RWPE2 (cell line): ENCODE measurements around the gene ARHGDIG.
"Not testable (repeated sequence)": the region's sequence is repeated elsewhere in the genome, so short reads cannot be mapped to it uniquely, and the experiment has no call there.

ENCODE experiments used
- ATAC-seq: fragments of 200-7000 bp; cut with Tn5 transposase; 3 replicates; pipeline ENCODE4 v1.9.1; 2021; ENCODE audit warnings: low read depth
- DNase-seq: peaks from one replicate; pipeline ENCODE4 v3.0.0-alpha.2; 2020; ENCODE audit warnings: low spot score
- H3K27ac ChIP-seq: fragments of 450-650 bp; 2 replicates; pipeline ENCODE4 v1.5.1; 2017; ENCODE audit warnings: mild to moderate bottlenecking; ENCODE audit not compliant: poor library complexity, severe bottlenecking
- H3K27me3 ChIP-seq: fragments of 250-450 bp; sonication (Bioruptor Pico); 2 replicates; pipeline ENCODE4 v1.5.1; 2021; ENCODE audit warnings: mild to moderate bottlenecking, moderate library complexity; ENCODE audit not compliant: insufficient read depth, poor library complexity, severe bottlenecking
- H3K36me3 ChIP-seq: fragments of 250-450 bp; sonication (Bioruptor Pico); 2 replicates; pipeline ENCODE4 v1.5.1; 2020; ENCODE audit warnings: low read depth, mild to moderate bottlenecking, moderate library complexity
- H3K4me1 ChIP-seq: fragments of 250-450 bp; sonication (Bioruptor Pico); 2 replicates; pipeline ENCODE4 v1.5.1; 2021; ENCODE audit warnings: mild to moderate bottlenecking, moderate library complexity; ENCODE audit not compliant: insufficient read depth, poor library complexity, severe bottlenecking
- H3K4me3 ChIP-seq: fragments of 250-450 bp; sonication (Bioruptor Pico); 2 replicates; pipeline ENCODE4 v1.5.1; 2021; ENCODE audit warnings: mild to moderate bottlenecking, moderate library complexity; ENCODE audit not compliant: severe bottlenecking
- H3K9me3 ChIP-seq: fragments of 250-450 bp; sonication (Bioruptor Pico); 2 replicates; pipeline ENCODE4 v1.5.1; 2021; ENCODE audit warnings: mild to moderate bottlenecking, moderate library complexity; ENCODE audit not compliant: severe bottlenecking
- CTCF ChIP-seq: fragments of 450-650 bp; IDR thresholded peaks from one replicate; pipeline ENCODE4 v1.5.1; 2017; ENCODE audit warnings: mild to moderate bottlenecking, moderate library complexity; ENCODE audit not compliant: poor library complexity, severe bottlenecking

The ARHGDIG gene

GRCh38 chr16:252366-253337 is 27.7 kb upstream of the ARHGDIG start:
- H3K27ac ChIP-seq = no peak overlapping the region

GRCh38 chr16:253833-254232 is 26.6 kb upstream of the ARHGDIG start:
- Histone ChIP-seq H3K36me3 (peaks cover 12% of the 10 kb centered on the region), H3K27ac (no peak overlapping the region), H3K9me3 (no peaks in the 10 kb centered on the region), H3K27me3 (no peaks in the 10 kb centered on the region), H3K4me1 (no peaks in the 10 kb centered on the region), H3K4me3 (no peak overlapping the region)
- no peak for DNase-seq
- no peak for TF ChIP-seq CTCF
- ATAC-seq = no peak

More at GRCh38 chr16:252366-253337, 27.7 kb upstream of the ARHGDIG start:
- Histone ChIP-seq H3K4me3 (no peak overlapping the region), H3K27me3 (no peaks in the 10 kb centered on the region), H3K4me1 (no peaks in the 10 kb centered on the region), H3K36me3 (peaks cover 12% of the 10 kb centered on the region), H3K9me3 (no peaks in the 10 kb centered on the region)
- ATAC-seq = no peak
- TF ChIP-seq CTCF = no peak
- DNase-seq = no peak

GRCh38 chr16:254461-254860 is 25.9 kb upstream of the ARHGDIG start:
- TF ChIP-seq CTCF = no peak
- no peak overlapping the region for H3K27ac ChIP-seq
- H3K4me3 ChIP-seq = no peak overlapping the region
- no peaks in the 10 kb centered on the region for H3K4me1 ChIP-seq
- H3K36me3 ChIP-seq = peaks cover 17% of the 10 kb centered on the region
- no peaks in the 10 kb centered on the region for H3K27me3 ChIP-seq
- DNase-seq (no peak), ATAC-seq (no peak)
- no peaks in the 10 kb centered on the region for H3K9me3 ChIP-seq

- ATAC-seq (no peak), DNase-seq (no peak)
- no peak for TF ChIP-seq CTCF
Measured at GRCh38 chr16:255183-255582, 25.2 kb upstream of the ARHGDIG start.

GRCh38 chr16:258091-258490 is 22.3 kb upstream of the ARHGDIG start:
- H3K4me3 ChIP-seq, DNase-seq, H3K4me1 ChIP-seq, H3K27ac ChIP-seq, H3K9me3 ChIP-seq, H3K27me3 ChIP-seq, ATAC-seq: not testable (repeated sequence)
- H3K36me3 ChIP-seq = peaks cover 11% of the 10 kb centered on the region

More at GRCh38 chr16:255183-255582, 25.2 kb upstream of the ARHGDIG start:
- peaks cover 16% of the 10 kb centered on the region for H3K36me3 ChIP-seq
- no peak overlapping the region for H3K27ac ChIP-seq
- no peak overlapping the region for H3K4me3 ChIP-seq
- no peaks in the 10 kb centered on the region for H3K27me3 ChIP-seq
- no peaks in the 10 kb centered on the region for H3K4me1 ChIP-seq
- H3K9me3 ChIP-seq = no peaks in the 10 kb centered on the region
